GM12878 (cell line): ENCODE measurements around the gene SORBS1. TPM values are rescaled to one million over a fixed set of nuclear protein-coding genes. Genes with fewer than 3 reads are reported as not detected.

Experiments used
- ATAC-seq: fragments of 200-7000 bp; cut with Tn5 transposase; 3 replicates; pipeline ENCODE4 v1.9.1; 2020; ENCODE audit warnings: mild to moderate bottlenecking, moderate library complexity
- BruUV-seq: library from RNA; stranded (reverse); fragments of 400-500 nt; replicated peaks from 2 replicates; lab custom pipeline; 2021; lab: Mats Ljungman, UMichigan
- CTCF ChIA-PET: fragments of 300-600 bp; sonication (Branson Sonifier 250); formaldehyde crosslinking; extraction: SDS; loops from one replicate; lab custom pipeline; 2021; ENCODE audit warnings: inconsistent platforms; lab: Yijun Ruan, JAX
- POLR2A ChIA-PET: fragments of 350-600 bp; formaldehyde crosslinking; extraction: SDS; loops from one replicate; lab custom pipeline; 2021; ENCODE audit warnings: inconsistent platforms; lab: Charles Lee
- RAD21 ChIA-PET: fragments of 300-600 bp; sonication (Branson Sonifier 250); formaldehyde crosslinking; loops from one replicate; lab custom pipeline; 2023; ENCODE audit warnings: antibody characterized with exemption; ENCODE audit not compliant: unreplicated experiment; lab: Charles Lee
- SMC1A ChIA-PET: fragments of 300-600 bp; sonication (Branson Sonifier 250); formaldehyde crosslinking; loops from one replicate; lab custom pipeline; 2023; ENCODE audit not compliant: unreplicated experiment, uncharacterized antibody; lab: Charles Lee
- DNase-seq: peaks from one replicate; pipeline ENCODE4 v3.0.0-alpha.2; 2011; ENCODE audit warnings: low read depth, low spot score
- FAIRE-seq: peaks from 3 replicates; lab custom pipeline; 2011; peaks lifted over from hg19 to GRCh38; lab: Jason Lieb, UNC
- H2AFZ ChIP-seq: 2 replicates; pipeline ENCODE4 v1.6.0; 2011; ENCODE audit warnings: low read depth, low read length, control low read depth; ENCODE audit not compliant: control insufficient read depth
- H3K27ac ChIP-seq: 2 replicates; pipeline ENCODE4 v1.5.1; 2011; ENCODE audit warnings: control low read depth; ENCODE audit not compliant: control insufficient read depth, insufficient read depth
- H3K27me3 ChIP-seq, 2 experiments: replicated peaks in 1 of 2; 2 replicates each; pipeline versions ENCODE4 v1.6.0 to v1.6.1; 2011; ENCODE audit warnings: low read length in 1 of 2; ENCODE audit not compliant: control insufficient read depth in 2 of 2, insufficient read depth in 2 of 2
- H3K36me3 ChIP-seq, 2 experiments: 2 replicates each; pipeline ENCODE4 v1.5.1; 2011; ENCODE audit warnings: low read length in 1 of 2; ENCODE audit not compliant: control insufficient read depth in 2 of 2, insufficient read depth in 2 of 2
- H3K4me1 ChIP-seq: 2 replicates; pipeline ENCODE4 v1.6.1; 2011; ENCODE audit warnings: mild to moderate bottlenecking, low read length, moderate library complexity, mixed read lengths; ENCODE audit not compliant: control insufficient read depth, insufficient read depth
- H3K4me2 ChIP-seq: 2 replicates; pipeline ENCODE4 v1.6.0; 2011; ENCODE audit warnings: control low read depth; ENCODE audit not compliant: control insufficient read depth, insufficient read depth
- H3K4me3 ChIP-seq: fragments of 200-600 bp; sonication (generic); 2 replicates; pipeline ENCODE4 v1.5.1; 2016
- H3K79me2 ChIP-seq: 2 replicates; pipeline ENCODE4 v1.6.0; 2011; ENCODE audit warnings: low read length; ENCODE audit not compliant: control insufficient read depth, insufficient read depth
- H3K9ac ChIP-seq: 2 replicates; pipeline ENCODE4 v1.8.0; 2011; ENCODE audit warnings: low read length, control low read depth, mixed read lengths; ENCODE audit not compliant: control insufficient read depth, insufficient read depth
- H3K9me3 ChIP-seq: replicated peaks from 3 replicates; pipeline ENCODE4 v1.5.1; 2011; ENCODE audit warnings: mild to moderate bottlenecking, low read length; ENCODE audit not compliant: control insufficient read depth, insufficient read depth
- H4K20me1 ChIP-seq: 2 replicates; pipeline ENCODE4 v1.6.0; 2011; ENCODE audit not compliant: control insufficient read depth, insufficient read depth
- BCL11A ChIP-seq: IDR thresholded peaks from 2 replicates; pipeline ENCODE4 v1.6.1; 2011; ENCODE audit warnings: low read depth, low read length
- BCL3 ChIP-seq: IDR thresholded peaks from 2 replicates; pipeline ENCODE4 v1.6.1; 2011; ENCODE audit warnings: borderline replicate concordance, low read depth, mild to moderate bottlenecking, moderate library complexity, low read length; ENCODE audit not compliant: insufficient read depth, poor library complexity, severe bottlenecking
- CBFB ChIP-seq: IDR thresholded peaks from 2 replicates; pipeline ENCODE4 v1.6.1; 2016; ENCODE audit warnings: antibody characterized with exemption, low read depth
- FOXK2 ChIP-seq: fragments of 450-650 bp; IDR thresholded peaks from 2 replicates; pipeline ENCODE4 v1.6.1; 2017; ENCODE audit warnings: mild to moderate bottlenecking, moderate library complexity
- FOXM1 ChIP-seq: IDR thresholded peaks from 2 replicates; pipeline ENCODE4 v1.6.1; 2012; ENCODE audit warnings: low read depth, mild to moderate bottlenecking, inconsistent platforms, low read length, moderate library complexity
- JUND ChIP-seq: IDR thresholded peaks from 2 replicates; pipeline ENCODE4 v1.6.1; 2012; ENCODE audit warnings: low read depth, mild to moderate bottlenecking, low read length, improper control_type of control experiment, moderate library complexity
- MEF2A ChIP-seq: IDR thresholded peaks from 2 replicates; pipeline ENCODE4 v1.6.1; 2011; ENCODE audit warnings: low read depth, mild to moderate bottlenecking, low read length, moderate library complexity; ENCODE audit not compliant: insufficient read depth
- MYB ChIP-seq: fragments of 150-350 bp; IDR thresholded peaks from 2 replicates; pipeline ENCODE4 v1.6.1; 2014; ENCODE audit warnings: mild to moderate bottlenecking, low read depth, low read length, borderline replicate concordance
- NFXL1 ChIP-seq: fragments of 450-650 bp; IDR thresholded peaks from 2 replicates; pipeline ENCODE4 v1.6.1; 2017; ENCODE audit warnings: antibody characterized with exemption, mild to moderate bottlenecking, borderline replicate concordance
- NRF1 ChIP-seq: conservative IDR thresholded peaks from 2 replicates; pipeline ENCODE4 v1.6.1; 2011; ENCODE audit warnings: mild to moderate bottlenecking, low read depth, low read length, improper control_type of control experiment
- SMAD1 ChIP-seq: fragments of 450-650 bp; IDR thresholded peaks from 2 replicates; pipeline ENCODE4 v1.6.1; 2018; ENCODE audit warnings: mild to moderate bottlenecking, low read depth; ENCODE audit not compliant: partially characterized antibody
- SP1 ChIP-seq: IDR thresholded peaks from one replicate; pipeline ENCODE4 v1.6.1; 2011; ENCODE audit warnings: low read depth, low read length
- STAT1 ChIP-seq: fragments of 450-650 bp; conservative IDR thresholded peaks from 2 replicates; pipeline ENCODE4 v1.6.1; 2014; ENCODE audit warnings: antibody characterized with exemption, mild to moderate bottlenecking
- TARDBP ChIP-seq: IDR thresholded peaks from 2 replicates; pipeline ENCODE4 v1.6.1; 2016; ENCODE audit warnings: borderline replicate concordance
- WRNIP1 ChIP-seq: IDR thresholded peaks from 2 replicates; pipeline ENCODE4 v1.6.1; 2011; ENCODE audit warnings: low read depth, low read length, improper control_type of control experiment, borderline replicate concordance
- ZNF217 ChIP-seq: fragments of 450-650 bp; IDR thresholded peaks from 2 replicates; pipeline ENCODE4 v1.6.1; 2017; ENCODE audit warnings: antibody characterized with exemption, mild to moderate bottlenecking
- WGBS: methylation state at CpG from one replicate; pipeline ENCODE4 v1.1.6; 2016; ENCODE audit warnings: low lambda C conversion rate; ENCODE audit not compliant: insufficient replicate concordance, insufficient coverage; ENCODE audit errors: missing lambda C conversion rate; 5-methylcytosine and 5-hydroxymethylcytosine counted together
- in situ Hi-C: fragments of 300-500 bp; cut with MboI; formaldehyde crosslinking; loops from 9 replicates; pipeline ENCODE4 v1.14.3; 2018; ENCODE audit warnings: mixed read lengths
- intact Hi-C: fragments of 100-400 bp; cut with micrococcal nuclease; formaldehyde crosslinking; loops from one replicate; pipeline ENCODE4 v1.14.2; 2022; ENCODE audit not compliant: unreplicated experiment
- polyA plus RNA-seq, 11 experiments: library from polyadenylated mRNA; depleted of rRNA in 4 of 11; unstranded in 6 of 11; stranded (reverse) in 5 of 11; fragments of >200 nt; fragmentation: Nextera tagmentation in 4 of 11; fragmentation: Illumina TruSeq in 1 of 11; extraction: Ambion mirVana in 4 of 11; extraction: Trizol in 1 of 11; gene quantifications; 1 replicate in 1 of 11; 2 replicates in 10 of 11; pipeline versions ENCODE4 v1.2.1 to v1.2.3, GENCODE V29; 2011 to 2016; ENCODE audit warnings: inconsistent platforms in 2 of 11, missing spikeins in 2 of 11, low read depth in 1 of 11
- total RNA-seq, 4 experiments: library from RNA; depleted of rRNA in 3 of 4; stranded (reverse); fragments of >200 nt in 3 of 4; fragmentation: Illumina TruSeq in 1 of 4; extraction: Trizol in 1 of 4; gene quantifications; 2 replicates each; pipeline versions ENCODE4 v1.2.1 to v1.2.3, GENCODE V29; 2013 to 2021
- TF ChIP-seq, protein P1 (sequence below): IDR thresholded peaks from 2 replicates; pipeline ENCODE4 v1.6.1; 2012; ENCODE audit warnings: low read depth, low read length, improper control_type of control experiment
- TF ChIP-seq, protein P2 (sequence below): IDR thresholded peaks from 2 replicates; pipeline ENCODE4 v1.6.1; 2011; ENCODE audit warnings: low read depth, mild to moderate bottlenecking, low read length, moderate library complexity, borderline replicate concordance; ENCODE audit errors: extremely low read depth

Gene SORBS1
- total and polyA plus RNA-seq, 10 of the 15 experiments (the other 5 are each of a cell fraction or from before 2014, with no cell fraction given) = 0.13 to 0.75 (median 0.39) TPM

GRCh38 chr10:95404864-95405263 lies 156.3 kb downstream of the SORBS1 start:
- no peaks in the 10 kb centered on the region for H3K36me3 ChIP-seq
- no peak for FAIRE-seq
- 57% methylated on average over 1 of the region's 1 CpG for WGBS
- H4K20me1 ChIP-seq = no peaks in the 10 kb centered on the region
- H3K4me1 ChIP-seq = no peaks in the 10 kb centered on the region
- no peak overlapping the region for H3K9ac ChIP-seq
- RAD21 ChIA-PET = interaction anchor here (0.6 to 2.8 kb wide), 5 partner anchors 12 to 241 kb away, joined by 3 to 17 read pairs (median 5); no protein-coding TSS in a partner anchor
- SMC1A ChIA-PET = interaction anchor here (1.0 to 3.9 kb wide), 3 partner anchors 10 to 28 kb away, joined by 5 to 39 read pairs (median 7); no protein-coding TSS in a partner anchor
- CTCF ChIA-PET = interaction anchor here (1.0 to 5.2 kb wide), 6 partner anchors 14 to 158 kb away, joined by 3 to 48 read pairs (median 4); no protein-coding TSS in a partner anchor
- intact Hi-C loops = no loop called here
- H3K4me3 ChIP-seq = no peak overlapping the region
- H2AFZ ChIP-seq = no peak overlapping the region
- H3K27ac ChIP-seq = no peak overlapping the region
- H3K79me2 ChIP-seq = no peaks in the 10 kb centered on the region
- TF ChIP-seq FOXM1 (no peak), NFXL1 (no peak), WRNIP1 (no peak), NRF1 (no peak), TARDBP (no peak), SP1 (no peak), BCL3 (no peak), JUND (no peak), SMAD1 (no peak), ZNF217 (no peak), BCL11A (no peak), CBFB (no peak), FOXK2 (no peak), MEF2A (no peak), STAT1 (no peak), MYB (no peak)
- TF ChIP-seq, protein P1, sequence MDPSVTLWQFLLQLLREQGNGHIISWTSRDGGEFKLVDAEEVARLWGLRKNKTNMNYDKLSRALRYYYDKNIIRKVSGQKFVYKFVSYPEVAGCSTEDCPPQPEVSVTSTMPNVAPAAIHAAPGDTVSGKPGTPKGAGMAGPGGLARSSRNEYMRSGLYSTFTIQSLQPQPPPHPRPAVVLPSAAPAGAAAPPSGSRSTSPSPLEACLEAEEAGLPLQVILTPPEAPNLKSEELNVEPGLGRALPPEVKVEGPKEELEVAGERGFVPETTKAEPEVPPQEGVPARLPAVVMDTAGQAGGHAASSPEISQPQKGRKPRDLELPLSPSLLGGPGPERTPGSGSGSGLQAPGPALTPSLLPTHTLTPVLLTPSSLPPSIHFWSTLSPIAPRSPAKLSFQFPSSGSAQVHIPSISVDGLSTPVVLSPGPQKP = no peak
- TF ChIP-seq, protein P2, sequence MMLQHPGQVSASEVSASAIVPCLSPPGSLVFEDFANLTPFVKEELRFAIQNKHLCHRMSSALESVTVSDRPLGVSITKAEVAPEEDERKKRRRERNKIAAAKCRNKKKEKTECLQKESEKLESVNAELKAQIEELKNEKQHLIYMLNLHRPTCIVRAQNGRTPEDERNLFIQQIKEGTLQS = no peak
- TF ChIP-seq, all 136 proteins: peak for 0
- DNase-seq (no peak), ATAC-seq (no peak)
- POLR2A ChIA-PET = interaction anchor here (0.6 to 0.9 kb wide), 5 partner anchors 10 to 96 kb away, joined by 3 to 8 read pairs (median 3); no protein-coding TSS in a partner anchor
- in situ Hi-C loops = no loop called here
- BruUV-seq = no TSS peak
- Histone ChIP-seq H3K4me2 (no peak overlapping the region), H3K27me3 (no peaks in the 10 kb centered on the region; a peak in 1 of 4 replicates), H3K9me3 (no peaks in the 10 kb centered on the region)
